HUES48 (cell line): ENCODE measurements around the gene BANF2.
"Not testable (repeated sequence)": the region's sequence is repeated elsewhere in the genome, so short reads cannot be mapped to it uniquely, and the experiment has no call there.

Experiments used
- H3K27ac ChIP-seq: one replicate; pipeline ENCODE4 v1.7.0; 2013; ENCODE audit warnings: low read depth, low read length, inconsistent platforms
- H3K27me3 ChIP-seq: 2 replicates; pipeline ENCODE4 v1.6.1; 2013; ENCODE audit warnings: mild to moderate bottlenecking, low read length; ENCODE audit not compliant: control insufficient read depth, insufficient read depth
- H3K36me3 ChIP-seq: 2 replicates; pipeline ENCODE4 v1.6.1; 2013; ENCODE audit warnings: low read length; ENCODE audit not compliant: control insufficient read depth, insufficient read depth
- H3K4me1 ChIP-seq: 2 replicates; pipeline ENCODE4 v1.6.1; 2013; ENCODE audit warnings: mild to moderate bottlenecking, low read length; ENCODE audit not compliant: control insufficient read depth, insufficient read depth
- H3K4me3 ChIP-seq: 2 replicates; pipeline ENCODE4 v1.5.1; 2013; ENCODE audit warnings: mild to moderate bottlenecking, low read depth, low read length
- H3K9ac ChIP-seq: 2 replicates; pipeline ENCODE4 v1.6.1; 2013; ENCODE audit warnings: mild to moderate bottlenecking, low read depth, low read length, moderate library complexity
- H3K9me3 ChIP-seq: 2 replicates; pipeline ENCODE4 v1.6.1; 2013; ENCODE audit warnings: low read length; ENCODE audit not compliant: control insufficient read depth, insufficient read depth

The BANF2 gene

GRCh38 chr20:17697171-17697570 is 2.6 kb upstream of the BANF2 start:
- Histone ChIP-seq H3K27ac (no peak overlapping the region), H3K9ac (no peak overlapping the region), H3K9me3 (no peaks in the 10 kb centered on the region), H3K4me1 (peaks cover 8% of the 10 kb centered on the region; the same call in 1 of the 2 replicates), H3K4me3 (no peak overlapping the region), H3K36me3 (no peaks in the 10 kb centered on the region), H3K27me3 (no peaks in the 10 kb centered on the region)

GRCh38 chr20:17698384-17698783 is 1.4 kb upstream of the BANF2 start:
- H3K27me3 ChIP-seq: no peaks in the 10 kb centered on the region
- no peaks in the 10 kb centered on the region for H3K9me3 ChIP-seq
- no peak overlapping the region for H3K9ac ChIP-seq
- H3K4me3 ChIP-seq: no peak overlapping the region
- H3K27ac ChIP-seq: no peak overlapping the region
- H3K36me3 ChIP-seq: no peaks in the 10 kb centered on the region
- H3K4me1 ChIP-seq: peaks cover 5% of the 10 kb centered on the region; the same call in 1 of the 2 replicates

- no peak overlapping the region for H3K27ac ChIP-seq
- H3K9ac ChIP-seq: no peak overlapping the region
- no peak overlapping the region for H3K4me3 ChIP-seq
- no peaks in the 10 kb centered on the region for H3K9me3 ChIP-seq
- H3K4me1 ChIP-seq: no peaks in the 10 kb centered on the region
- H3K27me3 ChIP-seq: no peaks in the 10 kb centered on the region
- H3K36me3 ChIP-seq: no peaks in the 10 kb centered on the region
These were observed 871 bp downstream of the BANF2 start for GRCh38 chr20:17700637-17701036.

GRCh38 chr20:17701826-17702225 is 2.1 kb downstream of the BANF2 start:
- Histone ChIP-seq H3K36me3 (no peaks in the 10 kb centered on the region), H3K9me3 (no peaks in the 10 kb centered on the region), H3K4me1 (no peaks in the 10 kb centered on the region), H3K27ac (no peak overlapping the region), H3K4me3 (no peak overlapping the region), H3K27me3 (no peaks in the 10 kb centered on the region), H3K9ac (no peak overlapping the region)

GRCh38 chr20:17704589-17705317 is 5.0 kb downstream of the BANF2 start:
- Histone ChIP-seq H3K4me3 (no peak overlapping the region), H3K27me3 (no peaks in the 10 kb centered on the region), H3K36me3 (no peaks in the 10 kb centered on the region), H3K27ac (no peak overlapping the region), H3K4me1 (no peaks in the 10 kb centered on the region), H3K9ac (no peak overlapping the region), H3K9me3 (no peaks in the 10 kb centered on the region)

- H3K4me1 ChIP-seq: peaks cover 11% of the 10 kb centered on the region
- H3K27me3 ChIP-seq: no peaks in the 10 kb centered on the region
These were observed 6.2 kb downstream of the BANF2 start for GRCh38 chr20:17705916-17706315.

GRCh38 chr20:17706632-17707031 is 6.9 kb downstream of the BANF2 start:
- Histone ChIP-seq H3K36me3 (no peaks in the 10 kb centered on the region), H3K27me3 (no peaks in the 10 kb centered on the region), H3K4me3 (no peak overlapping the region), H3K9ac (no peak overlapping the region), H3K4me1 (peaks cover 18% of the 10 kb centered on the region), H3K9me3 (no peaks in the 10 kb centered on the region), H3K27ac (no peak overlapping the region)

More at GRCh38 chr20:17705916-17706315, 6.2 kb downstream of the BANF2 start:
- Histone ChIP-seq H3K27ac (no peak overlapping the region), H3K9ac (no peak overlapping the region), H3K36me3 (no peaks in the 10 kb centered on the region), H3K9me3 (no peaks in the 10 kb centered on the region), H3K4me3 (no peak overlapping the region)

GRCh38 chr20:17707951-17708350 is 8.2 kb downstream of the BANF2 start:
- not testable (repeated sequence) for H3K27ac ChIP-seq, H3K4me3 ChIP-seq, H3K9me3 ChIP-seq, H3K9ac ChIP-seq, H3K27me3 ChIP-seq, H3K36me3 ChIP-seq
- H3K4me1 ChIP-seq: peaks cover 19% of the 10 kb centered on the region

GRCh38 chr20:17708675-17709360 is 9.1 kb downstream of the BANF2 start:
- Histone ChIP-seq H3K36me3 (no peaks in the 10 kb centered on the region), H3K9me3 (no peaks in the 10 kb centered on the region), H3K27ac (no peak overlapping the region), H3K4me1 (peaks cover 19% of the 10 kb centered on the region), H3K4me3 (no peak overlapping the region), H3K27me3 (no peaks in the 10 kb centered on the region), H3K9ac (no peak overlapping the region)

- no peak overlapping the region for H3K9ac ChIP-seq
- H3K9me3 ChIP-seq: no peaks in the 10 kb centered on the region
- H3K4me3 ChIP-seq: no peak overlapping the region
- H3K27ac ChIP-seq: no peak overlapping the region
- peaks cover 19% of the 10 kb centered on the region for H3K4me1 ChIP-seq
- no peaks in the 10 kb centered on the region for H3K27me3 ChIP-seq
- H3K36me3 ChIP-seq: no peaks in the 10 kb centered on the region
These were observed 9.9 kb downstream of the BANF2 start for GRCh38 chr20:17709361-17710293.
